SU-DHL-6 (cell line): ENCODE measurements around the gene OR52R1.

Experiments
- H2AFZ ChIP-seq: fragments of 200-600 bp; sonication (generic); 2 replicates; pipeline ENCODE4 v1.6.1; 2014; ENCODE audit warnings: low read depth, mild to moderate bottlenecking, moderate library complexity, mixed read lengths, antibody characterized with exemption, low read length; ENCODE audit not compliant: severe bottlenecking
- H3F3A ChIP-seq: fragments of 200-600 bp; shearing (Covaris generic); 2 replicates; pipeline ENCODE4 v1.6.0; 2016; ENCODE audit warnings: antibody characterized with exemption, mild to moderate bottlenecking; ENCODE audit not compliant: insufficient read depth
- H3K27ac ChIP-seq: fragments of 200-600 bp; sonication (generic); 2 replicates; pipeline ENCODE4 v1.5.1; 2016; ENCODE audit warnings: low read depth, mild to moderate bottlenecking, low read length, moderate library complexity, mixed read lengths
- H3K27me3 ChIP-seq: fragments of 200-600 bp; sonication (generic), shearing (Covaris generic); 2 replicates; pipeline ENCODE4 v1.6.0; 2014; ENCODE audit warnings: mild to moderate bottlenecking, low read length
- H3K36me3 ChIP-seq: fragments of 200-600 bp; sonication (generic); 2 replicates; pipeline ENCODE4 v1.6.1; 2014; ENCODE audit warnings: mild to moderate bottlenecking, low read length, mixed read lengths
- H3K4me2 ChIP-seq: fragments of 300-600, 200-600 bp; shearing (Covaris generic), sonication (generic); 2 replicates; pipeline ENCODE4 v1.6.0; 2014; ENCODE audit warnings: low read length, low read depth, mild to moderate bottlenecking; ENCODE audit not compliant: poor library complexity, severe bottlenecking
- H3K4me3 ChIP-seq: fragments of 200-600 bp; sonication (generic); 2 replicates; pipeline ENCODE4 v1.5.1; 2014; ENCODE audit warnings: antibody characterized with exemption, low read length, mild to moderate bottlenecking, mixed read lengths; ENCODE audit not compliant: insufficient read depth, poor library complexity, severe bottlenecking
- H3K79me2 ChIP-seq: fragments of 200-600 bp; sonication (generic); 2 replicates; pipeline ENCODE4 v1.6.1; 2014; ENCODE audit warnings: mild to moderate bottlenecking, low read length, moderate library complexity; ENCODE audit not compliant: insufficient read depth
- H3K9ac ChIP-seq: fragments of 200-600 bp; sonication (generic); 2 replicates; pipeline ENCODE4 v1.7.0; 2014; ENCODE audit warnings: mild to moderate bottlenecking, low read length
- H3K9me2 ChIP-seq: fragments of 200-600 bp; sonication (generic); replicated peaks from 2 replicates; pipeline ENCODE4 v1.6.1; 2014; ENCODE audit warnings: low read length; ENCODE audit not compliant: insufficient read depth
- H3K9me3 ChIP-seq: fragments of 200-600 bp; sonication (generic); 2 replicates; pipeline ENCODE4 v1.6.1; 2014; ENCODE audit warnings: low read length, mixed read lengths; ENCODE audit not compliant: insufficient read depth
- H4K20me1 ChIP-seq: fragments of 200-600 bp; sonication (generic); 2 replicates; pipeline ENCODE4 v1.6.1; 2014; ENCODE audit warnings: low read depth, mild to moderate bottlenecking, antibody characterized with exemption, low read length, moderate library complexity, mixed read lengths
- CTCF ChIP-seq: fragments of 200-600 bp; sonication (generic); IDR thresholded peaks from one replicate; pipeline ENCODE4 v1.5.1; 2017; ENCODE audit warnings: antibody characterized with exemption, mild to moderate bottlenecking, low read length, moderate library complexity; ENCODE audit not compliant: insufficient read depth, poor library complexity, severe bottlenecking
- EZH2phosphoT487 ChIP-seq: fragments of 200-600 bp; sonication (generic), shearing (Covaris generic); conservative IDR thresholded peaks from 2 replicates; pipeline ENCODE4 v1.6.1; 2018; ENCODE audit warnings: mild to moderate bottlenecking, antibody characterized with exemption, low read length, moderate library complexity, mixed read lengths

OR52R1 gene

GRCh38 chr11:4763096-4763495, 41.1 kb downstream of the OR52R1 start:
- Histone ChIP-seq H3K9ac (no peak overlapping the region), H3K4me2 (no peak overlapping the region), H3K27me3 (no peaks in the 10 kb centered on the region), H3K27ac (no peak overlapping the region), H3F3A (no peaks in the 10 kb centered on the region), H3K36me3 (no peaks in the 10 kb centered on the region), H3K9me3 (no peaks in the 10 kb centered on the region), H3K79me2 (no peaks in the 10 kb centered on the region), H3K9me2 (no peaks in the 10 kb centered on the region), H4K20me1 (no peaks in the 10 kb centered on the region), H3K4me3 (no peak overlapping the region), H2AFZ (no peak overlapping the region)
- no peak for TF ChIP-seq EZH2phosphoT487
- TF ChIP-seq CTCF, result no peak
